Endothelial cell of umbilical vein (primary cell): ENCODE measurements around the gene ADIPOR2. TPM values are rescaled to one million over a fixed set of nuclear protein-coding genes. Genes with fewer than 3 reads are reported as not detected.

Source experiments
- BruUV-seq: library from RNA; stranded (reverse); fragments of 400-500 nt; replicated peaks from 2 replicates; lab custom pipeline; 2021; lab: Mats Ljungman, UMichigan
- CTCF ChIA-PET: fragments of 300-600, 350-600 bp; sonication (Branson Sonifier 250); formaldehyde crosslinking; loops from one replicate; lab custom pipeline; 2021; ENCODE audit warnings: antibody characterized with exemption, inconsistent platforms; lab: Charles Lee
- POLR2A ChIA-PET: fragments of 300-600, 350-600 bp; sonication (Branson Sonifier 250); formaldehyde crosslinking; loops from one replicate; lab custom pipeline; 2021; ENCODE audit warnings: antibody characterized with exemption, inconsistent platforms; lab: Charles Lee
- DNase-seq: peaks from one replicate; pipeline ENCODE4 v3.0.0-alpha.2; 2011; ENCODE audit warnings: low read depth, low spot score
- FAIRE-seq: peaks from 2 replicates; lab custom pipeline; 2011; peaks lifted over from hg19 to GRCh38; lab: Jason Lieb, UNC
- H2AFZ ChIP-seq: 2 replicates; pipeline ENCODE4 v1.6.0; 2012; ENCODE audit warnings: low read depth, low read length, control low read depth, inconsistent platforms
- H3K27ac ChIP-seq: 2 replicates; pipeline ENCODE4 v1.5.1; 2011; ENCODE audit warnings: low read depth, mild to moderate bottlenecking, control low read depth, low read length, moderate library complexity; ENCODE audit not compliant: insufficient read depth
- H3K27me3 ChIP-seq, 2 experiments: 2 replicates each; pipeline versions ENCODE4 v1.6.0 to v1.6.1; 2011; ENCODE audit warnings: low read length in 2 of 2, mixed read lengths in 1 of 2; ENCODE audit not compliant: control insufficient read depth in 2 of 2, insufficient read depth in 2 of 2
- H3K36me3 ChIP-seq, 2 experiments: 2 replicates in 1 of 2; 3 replicates in 1 of 2; pipeline ENCODE4 v1.5.1; 2011; ENCODE audit warnings: low read length in 2 of 2, mild to moderate bottlenecking in 1 of 2, moderate library complexity in 1 of 2; ENCODE audit not compliant: control insufficient read depth in 2 of 2, insufficient read depth in 2 of 2; ENCODE audit errors: extremely low read depth in 1 of 2
- H3K4me1 ChIP-seq: 3 replicates; pipeline ENCODE4 v1.5.1; 2011; ENCODE audit warnings: mild to moderate bottlenecking, low read length; ENCODE audit not compliant: control insufficient read depth, insufficient read depth; ENCODE audit errors: extremely low read depth
- H3K4me2 ChIP-seq: 2 replicates; pipeline ENCODE4 v1.6.1; 2011; ENCODE audit warnings: low read length, control low read depth, mixed read lengths; ENCODE audit not compliant: insufficient read depth
- H3K4me3 ChIP-seq, 3 experiments: fragments of 200-600 bp in 1 of 3; sonication (generic), shearing (Covaris generic) in 1 of 3; replicated peaks in 1 of 3; 2 replicates each; pipeline ENCODE4 v1.5.1; 2011 to 2016; ENCODE audit warnings: control low read depth in 3 of 3, low read length in 3 of 3, mild to moderate bottlenecking in 2 of 3, inconsistent platforms in 1 of 3, low read depth in 1 of 3, moderate library complexity in 1 of 3; ENCODE audit not compliant: insufficient read depth in 1 of 3
- H3K79me2 ChIP-seq: 2 replicates; pipeline ENCODE4 v1.6.0; 2012; ENCODE audit warnings: low read length, inconsistent platforms; ENCODE audit not compliant: control insufficient read depth, insufficient read depth
- H3K9ac ChIP-seq: replicated peaks from 2 replicates; pipeline ENCODE3; 2011; ENCODE audit warnings: low read length, control low read depth; ENCODE audit not compliant: insufficient read depth; ENCODE audit errors: extremely low read depth
- H3K9me1 ChIP-seq: replicated peaks from 3 replicates; pipeline ENCODE4 v1.6.0; 2011; ENCODE audit warnings: mild to moderate bottlenecking, low read length; ENCODE audit not compliant: control insufficient read depth, insufficient read depth; ENCODE audit errors: extremely low read depth
- H3K9me3 ChIP-seq: replicated peaks from 2 replicates; pipeline ENCODE4 v1.5.1; 2012; ENCODE audit warnings: low read length, inconsistent platforms; ENCODE audit not compliant: control insufficient read depth, insufficient read depth
- H4K20me1 ChIP-seq: replicated peaks from 2 replicates; pipeline ENCODE3; 2011; ENCODE audit warnings: mild to moderate bottlenecking, low read length; ENCODE audit not compliant: control insufficient read depth, insufficient read depth; ENCODE audit errors: extremely low read depth
- EZH2 ChIP-seq: IDR thresholded peaks from 2 replicates; pipeline ENCODE4 v1.6.1; 2012; ENCODE audit warnings: borderline replicate concordance, low read depth, mild to moderate bottlenecking, moderate library complexity, low read length, inconsistent platforms; ENCODE audit not compliant: severe bottlenecking
- FOS ChIP-seq: IDR thresholded peaks from 2 replicates; pipeline ENCODE4 v1.6.1; 2011; ENCODE audit warnings: mild to moderate bottlenecking, low read length, moderate library complexity, borderline replicate concordance; ENCODE audit not compliant: insufficient read depth
- GATA2 ChIP-seq: IDR thresholded peaks from 2 replicates; pipeline ENCODE4 v1.7.0; 2011; ENCODE audit warnings: low read depth, mild to moderate bottlenecking, moderate library complexity, mixed read lengths, low read length; ENCODE audit not compliant: insufficient read length, insufficient read depth
- JUN ChIP-seq: IDR thresholded peaks from 2 replicates; pipeline ENCODE4 v1.6.1; 2011; ENCODE audit warnings: borderline replicate concordance, low read depth; ENCODE audit not compliant: insufficient read length, insufficient read depth
- MAX ChIP-seq: IDR thresholded peaks from 2 replicates; pipeline ENCODE4 v1.6.1; 2011; ENCODE audit not compliant: insufficient read depth, insufficient read length
- MYC ChIP-seq: IDR thresholded peaks from one replicate; pipeline ENCODE4 v1.6.1; 2011; ENCODE audit warnings: mild to moderate bottlenecking, low read depth, low read length
- POLR2A ChIP-seq: IDR thresholded peaks from 2 replicates; pipeline ENCODE4 v1.6.1; 2012; ENCODE audit warnings: low read depth, mild to moderate bottlenecking, control low read depth, low read length
- POLR2AphosphoS5 ChIP-seq: IDR thresholded peaks from 2 replicates; pipeline ENCODE4 v1.6.1; 2012; ENCODE audit warnings: low read depth, mild to moderate bottlenecking, control low read depth, low read length, moderate library complexity; ENCODE audit not compliant: insufficient read depth
- dilution Hi-C: fragments of 300-500 bp; cut with MboI; formaldehyde crosslinking; loops from one replicate; pipeline ENCODE4 v1.15.0; 2019; ENCODE audit warnings: low sequenced_read_pairs; ENCODE audit not compliant: extremely low pct_ligation_motif_present
- intact Hi-C: fragments of 100-400 bp; cut with micrococcal nuclease; formaldehyde crosslinking; loops from one replicate; pipeline ENCODE4 v1.10.0; 2022
- polyA plus RNA-seq, 4 experiments: library from polyadenylated mRNA; depleted of rRNA in 3 of 4; stranded (reverse) in 3 of 4; unstranded in 1 of 4; fragments of >200 nt; gene quantifications; 2 replicates each; pipeline versions ENCODE4 v1.2.1 to v1.2.3, GENCODE V29; 2011 to 2012; ENCODE audit warnings: missing spikeins in 1 of 4
- total RNA-seq: library from RNA; stranded (reverse); gene quantifications from 2 replicates; pipeline ENCODE4 v1.2.3, GENCODE V29; 2021
- TF ChIP-seq, protein P1 (sequence below), 2 donors: IDR thresholded peaks; 1 replicate in 1 of 2; 2 replicates in 1 of 2; pipeline ENCODE4 v1.5.1; 2011; ENCODE audit warnings: low read length in 2 of 2, mild to moderate bottlenecking in 2 of 2, moderate library complexity in 2 of 2, control low read depth in 1 of 2, inconsistent platforms in 1 of 2, low read depth in 1 of 2; ENCODE audit not compliant: insufficient read depth in 1 of 2; ENCODE audit errors: extremely low read depth in 1 of 2

ADIPOR2 gene
- total and polyA plus RNA-seq, 2 donors (not counting 3 experiments of a cell fraction or from before 2014, with no cell fraction given) = 22.5 to 57.3 TPM

- intact Hi-C loops (no loop called here), dilution Hi-C loops (no loop called here)
- Histone ChIP-seq H3K9ac (no peak overlapping the region), H3K4me2 (no peak overlapping the region), H4K20me1 (no peaks in the 10 kb centered on the region), H3K27me3 (peaks cover 29 to 30% of the 10 kb centered on the region in 2 experiments), H3K36me3 (no peaks in the 10 kb centered on the region), H3K4me3 (no peak overlapping the region), H3K27ac (no peak overlapping the region), H2AFZ (no peak overlapping the region), H3K4me1 (no peaks in the 10 kb centered on the region), H3K79me2 (no peaks in the 10 kb centered on the region), H3K9me3 (no peaks in the 10 kb centered on the region), H3K9me1 (no peaks in the 10 kb centered on the region)
- no peak for TF ChIP-seq FOS
- TF ChIP-seq EZH2 = no peak
- no peak for TF ChIP-seq MAX
- TF ChIP-seq MYC = no peak
- no peak for TF ChIP-seq JUN
- TF ChIP-seq GATA2 = no peak
- no peak for DNase-seq
- FAIRE-seq = no peak
- POLR2A ChIA-PET = no interaction called here
- CTCF ChIA-PET = interaction anchor here (1.5 kb wide), 1 partner anchor 117 kb away, joined by 4 read pairs; no protein-coding TSS in a partner anchor
- no TSS peak for BruUV-seq
Measured at GRCh38 chr12:1822699-1823098, 131.8 kb downstream of the ADIPOR2 start.

DNA sequence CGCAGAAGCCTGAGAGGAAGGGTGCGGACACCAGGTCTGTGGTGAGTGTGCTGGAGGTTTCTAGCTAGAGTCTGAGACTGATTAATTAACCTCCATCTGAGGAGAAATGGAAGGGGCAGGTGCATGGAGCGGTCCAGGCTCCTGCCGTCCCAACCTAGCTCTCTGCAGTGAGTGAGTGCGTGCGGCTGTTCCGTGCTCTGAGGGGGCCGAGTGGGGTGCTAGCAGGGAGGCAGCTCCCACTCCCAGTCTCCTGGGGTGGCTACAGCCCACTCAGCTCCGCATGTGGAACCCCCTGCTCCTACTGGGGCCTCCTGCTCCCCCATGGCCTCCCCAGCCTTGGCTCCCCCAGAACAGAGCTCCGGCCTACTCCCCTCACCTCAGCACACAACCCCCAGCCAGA is 132.4 kb downstream of the ADIPOR2 start:
- BruUV-seq = no TSS peak
- no peak overlapping the region for H2AFZ ChIP-seq
- dilution Hi-C loops (no loop called here), intact Hi-C loops (no loop called here)
- H4K20me1 ChIP-seq = no peaks in the 10 kb centered on the region
- TF ChIP-seq, protein P1, sequence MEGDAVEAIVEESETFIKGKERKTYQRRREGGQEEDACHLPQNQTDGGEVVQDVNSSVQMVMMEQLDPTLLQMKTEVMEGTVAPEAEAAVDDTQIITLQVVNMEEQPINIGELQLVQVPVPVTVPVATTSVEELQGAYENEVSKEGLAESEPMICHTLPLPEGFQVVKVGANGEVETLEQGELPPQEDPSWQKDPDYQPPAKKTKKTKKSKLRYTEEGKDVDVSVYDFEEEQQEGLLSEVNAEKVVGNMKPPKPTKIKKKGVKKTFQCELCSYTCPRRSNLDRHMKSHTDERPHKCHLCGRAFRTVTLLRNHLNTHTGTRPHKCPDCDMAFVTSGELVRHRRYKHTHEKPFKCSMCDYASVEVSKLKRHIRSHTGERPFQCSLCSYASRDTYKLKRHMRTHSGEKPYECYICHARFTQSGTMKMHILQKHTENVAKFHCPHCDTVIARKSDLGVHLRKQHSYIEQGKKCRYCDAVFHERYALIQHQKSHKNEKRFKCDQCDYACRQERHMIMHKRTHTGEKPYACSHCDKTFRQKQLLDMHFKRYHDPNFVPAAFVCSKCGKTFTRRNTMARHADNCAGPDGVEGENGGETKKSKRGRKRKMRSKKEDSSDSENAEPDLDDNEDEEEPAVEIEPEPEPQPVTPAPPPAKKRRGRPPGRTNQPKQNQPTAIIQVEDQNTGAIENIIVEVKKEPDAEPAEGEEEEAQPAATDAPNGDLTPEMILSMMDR (IDR thresholded peaks at IDR 0.05; ENCODE audit: extremely low read depth in 1 of 2, insufficient read depth in 1 of 2, low read depth in 1 of 2, low read length in 2 of 2) = no peak
- TF ChIP-seq MAX (no peak), FOS (no peak), POLR2AphosphoS5 (no peak), POLR2A (no peak), JUN (no peak), GATA2 (no peak), EZH2 (no peak), MYC (no peak)
- no peak overlapping the region for H3K9ac ChIP-seq
- H3K9me3 ChIP-seq = no peaks in the 10 kb centered on the region
- peaks cover 29 to 30% of the 10 kb centered on the region in 2 experiments for H3K27me3 ChIP-seq
- H3K27ac ChIP-seq = no peak overlapping the region
- ChIA-PET CTCF (interaction anchor here (0.6 kb wide), 1 partner anchor 171 kb away, joined by 3 read pairs; no protein-coding TSS in a partner anchor), POLR2A (no interaction called here)
- no peaks in the 10 kb centered on the region for H3K36me3 ChIP-seq
- H3K9me1 ChIP-seq = no peaks in the 10 kb centered on the region
- DNase-seq (no peak), FAIRE-seq (no peak)
- H3K4me1 ChIP-seq = no peaks in the 10 kb centered on the region
- no peaks in the 10 kb centered on the region for H3K79me2 ChIP-seq
- H3K4me2 ChIP-seq = no peak overlapping the region
- no peak overlapping the region for H3K4me3 ChIP-seq
